NB4 (cell line): ENCODE results near the gene ARL4D.

Source experiments
- DNase-seq: peaks from one replicate; pipeline ENCODE4 v3.0.0; 2010; ENCODE audit warnings: low read depth
- H3K4me3 ChIP-seq: one replicate; pipeline ENCODE4 v1.5.1; 2011; ENCODE audit warnings: mild to moderate bottlenecking, low read depth, low read length, moderate library complexity
- MYC ChIP-seq: IDR thresholded peaks from 2 replicates; pipeline ENCODE4 v1.6.1; 2011; ENCODE audit warnings: low read depth, low read length
- POLR2A ChIP-seq: IDR thresholded peaks from 2 replicates; pipeline ENCODE4 v1.6.1; 2011; ENCODE audit warnings: mild to moderate bottlenecking; ENCODE audit not compliant: insufficient read length; ENCODE audit errors: extremely low read depth
- TF ChIP-seq, protein P1 (sequence below): IDR thresholded peaks from 2 replicates; pipeline ENCODE4 v1.6.1; 2011; ENCODE audit warnings: low read depth, low read length
- TF ChIP-seq, protein P2 (sequence below): IDR thresholded peaks from one replicate; pipeline ENCODE4 v1.5.1; 2012; ENCODE audit warnings: low read depth, low read length

ARL4D gene

DNA sequence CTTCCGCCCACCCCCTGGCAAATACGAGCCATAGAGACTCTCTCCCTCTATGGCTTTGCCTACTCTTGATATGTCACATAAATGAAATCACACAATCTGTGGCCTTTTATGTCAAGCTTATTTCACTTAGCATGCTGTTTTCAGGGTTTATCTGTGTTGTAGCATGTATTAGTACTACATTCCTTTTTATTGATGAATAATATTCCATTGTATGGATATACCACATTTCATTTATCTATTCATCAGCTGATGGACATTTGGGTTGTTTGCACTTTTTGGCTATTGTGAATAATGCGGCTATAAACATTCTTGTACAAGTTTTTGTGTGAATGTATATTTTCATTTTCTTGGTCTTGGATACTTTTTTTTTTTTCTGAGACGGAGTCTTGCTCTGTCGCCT is 48.0 kb downstream of the ARL4D start:
- TF ChIP-seq MYC (no peak), POLR2A (no peak)
- TF ChIP-seq, protein P1, sequence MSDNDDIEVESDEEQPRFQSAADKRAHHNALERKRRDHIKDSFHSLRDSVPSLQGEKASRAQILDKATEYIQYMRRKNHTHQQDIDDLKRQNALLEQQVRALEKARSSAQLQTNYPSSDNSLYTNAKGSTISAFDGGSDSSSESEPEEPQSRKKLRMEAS, result no peak
- TF ChIP-seq, protein P2, sequence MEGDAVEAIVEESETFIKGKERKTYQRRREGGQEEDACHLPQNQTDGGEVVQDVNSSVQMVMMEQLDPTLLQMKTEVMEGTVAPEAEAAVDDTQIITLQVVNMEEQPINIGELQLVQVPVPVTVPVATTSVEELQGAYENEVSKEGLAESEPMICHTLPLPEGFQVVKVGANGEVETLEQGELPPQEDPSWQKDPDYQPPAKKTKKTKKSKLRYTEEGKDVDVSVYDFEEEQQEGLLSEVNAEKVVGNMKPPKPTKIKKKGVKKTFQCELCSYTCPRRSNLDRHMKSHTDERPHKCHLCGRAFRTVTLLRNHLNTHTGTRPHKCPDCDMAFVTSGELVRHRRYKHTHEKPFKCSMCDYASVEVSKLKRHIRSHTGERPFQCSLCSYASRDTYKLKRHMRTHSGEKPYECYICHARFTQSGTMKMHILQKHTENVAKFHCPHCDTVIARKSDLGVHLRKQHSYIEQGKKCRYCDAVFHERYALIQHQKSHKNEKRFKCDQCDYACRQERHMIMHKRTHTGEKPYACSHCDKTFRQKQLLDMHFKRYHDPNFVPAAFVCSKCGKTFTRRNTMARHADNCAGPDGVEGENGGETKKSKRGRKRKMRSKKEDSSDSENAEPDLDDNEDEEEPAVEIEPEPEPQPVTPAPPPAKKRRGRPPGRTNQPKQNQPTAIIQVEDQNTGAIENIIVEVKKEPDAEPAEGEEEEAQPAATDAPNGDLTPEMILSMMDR, result no peak
- H3K4me3 ChIP-seq, result no peak overlapping the region
- DNase-seq, result no peak

DNA sequence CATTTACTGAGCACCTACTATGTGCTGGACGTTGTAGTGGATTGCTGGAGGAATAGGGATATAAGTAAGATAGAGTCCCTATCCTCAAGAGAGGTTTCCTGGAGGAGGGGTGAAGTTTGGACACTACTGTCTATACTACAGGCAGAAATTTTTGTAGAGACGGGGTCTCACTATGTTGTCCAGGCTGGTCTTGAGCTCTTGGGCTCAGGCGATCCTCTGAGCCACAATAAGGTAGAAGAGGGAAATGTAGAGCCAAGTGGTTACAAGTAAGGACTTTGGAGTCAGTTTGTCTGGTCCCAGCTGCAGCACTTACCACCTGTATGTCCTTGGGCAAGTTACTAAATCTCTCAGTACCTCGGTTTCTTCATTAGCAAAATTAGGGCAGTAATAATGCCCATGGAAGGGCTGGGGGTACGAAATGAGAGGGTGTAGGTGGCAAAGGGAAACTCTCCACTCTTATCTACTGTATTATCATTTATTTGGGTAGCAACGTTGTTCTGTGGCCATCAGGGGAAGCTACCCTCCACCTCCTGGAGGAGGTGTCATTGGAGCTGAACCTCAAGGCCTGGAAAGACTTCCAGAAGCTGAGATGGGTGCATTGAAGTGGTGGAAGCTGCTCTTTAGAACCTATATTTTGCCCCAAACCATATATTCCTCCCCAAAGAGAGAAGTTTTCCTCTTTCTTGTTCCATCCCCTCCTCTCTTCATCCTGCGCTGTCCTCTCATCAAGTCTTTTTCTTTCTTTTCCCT is 50.1 kb downstream of the ARL4D start:
- TF ChIP-seq MYC (no peak), POLR2A (no peak)
- TF ChIP-seq, protein P2, result no peak
- TF ChIP-seq, protein P1, result no peak
- no peak overlapping the region for H3K4me3 ChIP-seq
- no peak for DNase-seq

GRCh38 chr17:43449470-43450248 is 50.9 kb downstream of the ARL4D start:
- no peak overlapping the region for H3K4me3 ChIP-seq
- no peak for DNase-seq
- TF ChIP-seq POLR2A (no peak), MYC (no peak)
- TF ChIP-seq, protein P2, result no peak
- TF ChIP-seq, protein P1, result no peak
